SW 1271 (cell line): ENCODE results near the gene DCN.

Experiments
- DNase-seq, 2 experiments: peaks; one replicate each; lab custom pipeline; 2025; lab: John Stamatoyannopoulos, UW

Gene DCN

DNA sequence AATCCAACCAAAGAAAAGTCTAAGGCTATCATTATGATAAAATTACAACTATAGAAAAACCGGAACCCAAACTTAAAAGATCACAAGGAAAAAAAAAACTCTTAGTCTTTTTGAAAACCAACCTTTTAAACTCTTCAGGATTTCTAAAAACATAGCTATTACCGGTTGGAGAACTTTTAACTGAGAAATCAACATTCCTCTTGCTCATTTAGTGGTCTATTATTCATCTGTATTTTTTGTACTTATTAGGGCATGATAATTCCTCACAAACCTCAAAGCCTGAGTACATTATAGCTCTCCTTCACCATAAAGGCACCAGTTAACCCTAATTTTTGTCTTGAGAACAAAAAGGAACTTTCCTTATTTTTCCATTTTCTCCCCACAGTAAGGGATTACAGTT lies 81.7 kb downstream of the DCN start:
- no peak for DNase-seq

DNA sequence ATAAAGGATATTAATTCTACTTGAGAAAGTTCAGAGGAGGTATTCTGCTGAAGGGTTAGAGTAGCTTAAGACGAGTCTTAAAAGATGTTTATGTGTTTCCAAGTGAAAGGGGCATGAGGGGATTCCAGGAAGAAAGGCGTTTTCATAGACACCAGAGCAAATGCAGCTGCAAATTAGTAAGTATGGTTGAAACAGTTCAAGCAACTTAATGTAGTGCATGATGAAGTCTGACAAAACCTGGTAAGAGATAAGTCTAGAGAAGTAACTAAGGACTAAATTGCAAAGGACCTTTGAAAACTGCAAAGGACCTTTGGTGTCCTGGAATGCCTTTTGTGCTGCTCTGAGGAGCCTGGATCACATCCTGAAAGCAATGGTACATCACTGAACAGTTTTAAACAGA lies 82.8 kb downstream of the DCN start:
- no peak for DNase-seq

- DNase-seq, result no peak
These were observed 83.3 kb downstream of the DCN start for GRCh38 chr12:91099341-91099740.

DNA sequence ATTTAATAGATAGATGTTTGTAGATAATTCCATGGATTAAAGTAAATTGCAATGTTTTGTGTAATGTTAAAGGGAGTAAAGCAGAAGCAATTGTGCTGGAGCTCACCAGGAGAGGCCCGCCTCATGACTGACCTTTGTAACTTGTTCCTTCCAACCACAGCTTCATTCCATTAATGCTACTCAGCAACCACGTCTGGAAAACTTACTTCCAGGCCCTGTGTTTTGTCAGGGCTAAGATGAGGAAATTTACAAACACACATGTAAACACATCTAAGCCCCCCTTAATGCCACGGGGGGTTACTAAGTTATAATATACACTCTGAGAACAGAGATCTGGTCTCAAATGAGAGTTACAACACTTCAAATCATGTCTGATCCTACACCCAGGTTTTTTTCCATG lies 83.7 kb downstream of the DCN start:
- DNase-seq, result peak; percentile 19 to 70

DNA sequence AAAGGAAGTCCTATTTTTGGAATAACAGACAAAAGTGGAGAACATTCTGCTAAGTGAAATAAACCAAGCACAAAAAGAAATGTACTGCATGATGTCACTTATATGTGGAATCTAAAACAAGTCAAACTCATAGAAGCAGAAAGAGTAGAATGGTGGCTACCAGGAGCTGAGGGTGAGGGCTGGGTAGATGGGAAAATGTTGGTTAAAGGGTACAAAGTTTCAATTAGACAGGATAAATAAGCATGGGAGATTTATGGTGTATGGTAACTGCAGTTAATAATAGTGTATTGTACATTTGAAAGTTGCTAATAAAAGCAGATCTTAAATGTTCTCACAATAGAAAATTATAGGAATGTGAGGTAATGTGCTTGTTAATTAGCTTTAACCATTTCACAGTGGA lies 84.2 kb downstream of the DCN start:
- DNase-seq, result no peak

DNA sequence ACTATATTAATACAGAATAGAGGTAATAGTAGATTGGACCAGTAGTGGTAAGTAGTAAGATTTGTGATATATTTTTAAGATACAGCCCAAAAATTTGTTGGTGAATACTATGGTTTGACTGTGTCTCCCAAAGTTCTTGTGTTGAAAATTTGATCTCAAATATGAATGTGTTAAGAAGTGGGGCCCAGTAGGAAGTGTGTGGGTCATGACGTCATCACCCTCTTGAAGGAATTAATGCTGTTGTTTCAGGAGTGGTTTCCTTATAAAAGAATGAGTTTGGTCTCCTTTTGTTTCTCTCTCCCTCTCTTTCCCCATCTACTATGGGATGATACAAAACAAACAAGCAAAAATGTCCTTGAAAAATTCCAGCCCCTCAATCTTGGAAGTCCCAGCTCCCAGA lies 87.7 kb downstream of the DCN start:
- no peak for DNase-seq

- DNase-seq, result no peak
These were observed 88.5 kb downstream of the DCN start for GRCh38 chr12:91094032-91094662.

DNA sequence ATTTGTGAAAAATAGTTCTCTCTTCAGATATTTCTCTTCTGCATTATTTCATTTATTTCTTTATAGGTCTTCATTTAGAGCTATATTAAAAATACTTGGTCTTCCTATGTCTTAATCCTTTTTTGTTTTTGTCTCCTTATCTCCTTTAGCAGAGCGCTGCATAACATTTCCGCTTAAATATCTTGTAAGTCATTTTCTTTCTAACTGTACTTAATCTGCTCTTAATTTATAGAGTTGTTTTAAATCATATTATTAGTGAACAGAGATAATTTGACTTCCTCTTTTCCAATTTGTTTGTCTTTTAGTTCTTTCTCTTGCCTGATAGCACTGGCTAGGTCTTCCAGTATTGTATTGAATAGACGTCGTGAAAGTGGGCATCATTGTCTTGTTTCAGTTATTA lies 89.3 kb downstream of the DCN start:
- DNase-seq, result no peak

GRCh38 chr12:91091916-91092715 lies 90.5 kb downstream of the DCN start:
- DNase-seq, result no peak
